GM18909 (cell line): ENCODE results near the gene ULK1.
"Not testable (repeated sequence)": the region's sequence is repeated elsewhere in the genome, so short reads cannot be mapped to it uniquely, and the experiment has no call there.

Source experiments
- ATAC-seq: cut with Tn5 transposase; IDR thresholded peaks from one replicate; pipeline ENCODE4 v1.9.1; 2021; ENCODE audit warnings: mild to moderate bottlenecking; ENCODE audit not compliant: unreplicated experiment, poor library complexity

ULK1 gene

GRCh38 chr12:131861261-131862083, 33.0 kb upstream of the ULK1 start:
- ATAC-seq = no peak

DNA sequence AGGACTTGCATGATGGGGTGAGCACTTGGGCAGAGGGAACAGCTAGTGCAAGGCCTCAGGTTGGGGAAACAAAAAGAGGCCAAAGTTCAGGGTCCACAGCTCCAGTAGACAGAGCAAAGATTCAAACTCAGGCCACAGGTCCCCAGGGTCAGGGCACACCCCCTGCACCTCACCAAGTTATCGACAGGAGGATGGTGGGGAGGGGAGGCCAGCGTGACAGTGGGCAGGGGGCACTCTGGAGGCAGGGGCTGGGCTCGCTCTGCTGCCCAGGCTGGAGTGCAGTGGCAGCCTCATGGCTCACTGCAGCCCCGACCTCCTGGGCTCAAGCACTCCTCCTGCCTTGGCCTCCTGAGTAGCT, 32.4 kb upstream of the ULK1 start:
- no peak for ATAC-seq

- ATAC-seq = no peak
These were observed 31.8 kb upstream of the ULK1 start for GRCh38 chr12:131862600-131862993.

GRCh38 chr12:131862994-131863710, 31.3 kb upstream of the ULK1 start:
- no peak for ATAC-seq

DNA sequence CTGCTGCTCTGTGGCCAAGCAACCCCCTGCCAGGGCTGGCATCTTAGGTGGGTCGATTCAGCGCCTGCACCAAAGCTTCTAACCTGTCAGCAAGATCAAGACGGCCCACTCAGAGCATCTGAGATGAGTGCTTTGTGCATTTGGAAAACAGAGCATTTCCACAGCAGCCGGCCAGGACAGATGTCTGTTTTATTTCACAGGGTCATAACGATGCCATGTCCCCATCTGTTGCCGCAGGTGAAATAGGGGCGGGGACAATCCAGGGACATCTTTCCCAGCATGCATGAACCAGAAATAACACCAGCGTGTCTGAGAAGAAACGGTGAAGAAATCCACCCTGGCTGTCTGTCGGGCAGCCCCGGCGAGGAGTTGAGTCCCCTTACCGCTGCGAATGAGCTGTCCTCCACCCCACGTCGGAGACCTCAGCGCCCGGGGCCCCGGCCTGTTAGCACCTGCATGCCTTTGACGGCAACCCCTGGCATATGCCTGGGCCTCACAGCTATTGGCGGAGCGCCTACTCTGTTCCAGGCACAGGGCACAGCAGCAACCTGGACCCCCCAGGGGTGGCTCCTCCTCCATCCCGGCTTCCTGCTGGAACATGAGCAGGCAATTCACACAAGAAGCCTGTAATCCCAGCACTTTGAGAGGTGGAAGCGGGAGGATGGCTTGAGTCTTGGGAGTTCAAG, 30.6 kb upstream of the ULK1 start:
- no peak for ATAC-seq

- ATAC-seq = no peak
These were observed 30.0 kb upstream of the ULK1 start for GRCh38 chr12:131864469-131864868.

DNA sequence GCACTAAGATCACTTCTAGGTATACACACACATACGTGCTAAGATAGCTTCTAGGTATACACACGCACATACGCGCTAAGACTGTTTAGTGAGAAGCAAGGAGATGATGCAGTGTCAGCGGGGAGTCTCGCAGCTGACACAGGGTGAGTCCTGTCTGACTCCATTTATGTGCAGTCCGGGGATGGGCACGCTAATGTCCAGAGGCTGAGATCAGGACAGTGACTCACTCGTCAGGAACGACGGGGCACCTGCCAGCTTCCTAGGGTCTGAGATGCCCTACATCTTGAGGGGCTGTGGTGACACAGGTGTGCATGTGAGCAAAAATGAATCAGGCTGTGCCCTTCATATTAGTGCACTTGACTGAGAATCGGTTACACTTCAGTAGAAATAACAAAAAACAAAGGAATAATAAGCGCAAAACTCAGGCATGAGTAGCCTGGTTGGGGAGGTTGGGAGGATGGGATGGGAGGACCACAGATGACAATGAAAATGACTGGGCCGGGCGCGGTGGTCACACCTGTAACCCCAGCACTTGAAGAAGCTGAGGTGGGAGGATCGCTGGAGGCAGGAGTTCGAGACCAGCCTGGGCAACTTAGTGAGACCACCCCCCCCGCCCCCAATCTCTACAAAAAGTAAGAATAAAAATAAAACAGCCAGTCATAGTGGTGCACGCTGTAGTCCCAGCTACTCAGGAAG, 29.1 kb upstream of the ULK1 start:
- ATAC-seq = no peak

GRCh38 chr12:131867471-131867870, 27.0 kb upstream of the ULK1 start:
- ATAC-seq = no peak

GRCh38 chr12:131867891-131868675, 26.3 kb upstream of the ULK1 start:
- ATAC-seq = no peak

- ATAC-seq = no peak
These were observed 24.5 kb upstream of the ULK1 start for GRCh38 chr12:131869871-131870418.

GRCh38 chr12:131871677-131872076, 22.7 kb upstream of the ULK1 start:
- ATAC-seq = no peak

DNA sequence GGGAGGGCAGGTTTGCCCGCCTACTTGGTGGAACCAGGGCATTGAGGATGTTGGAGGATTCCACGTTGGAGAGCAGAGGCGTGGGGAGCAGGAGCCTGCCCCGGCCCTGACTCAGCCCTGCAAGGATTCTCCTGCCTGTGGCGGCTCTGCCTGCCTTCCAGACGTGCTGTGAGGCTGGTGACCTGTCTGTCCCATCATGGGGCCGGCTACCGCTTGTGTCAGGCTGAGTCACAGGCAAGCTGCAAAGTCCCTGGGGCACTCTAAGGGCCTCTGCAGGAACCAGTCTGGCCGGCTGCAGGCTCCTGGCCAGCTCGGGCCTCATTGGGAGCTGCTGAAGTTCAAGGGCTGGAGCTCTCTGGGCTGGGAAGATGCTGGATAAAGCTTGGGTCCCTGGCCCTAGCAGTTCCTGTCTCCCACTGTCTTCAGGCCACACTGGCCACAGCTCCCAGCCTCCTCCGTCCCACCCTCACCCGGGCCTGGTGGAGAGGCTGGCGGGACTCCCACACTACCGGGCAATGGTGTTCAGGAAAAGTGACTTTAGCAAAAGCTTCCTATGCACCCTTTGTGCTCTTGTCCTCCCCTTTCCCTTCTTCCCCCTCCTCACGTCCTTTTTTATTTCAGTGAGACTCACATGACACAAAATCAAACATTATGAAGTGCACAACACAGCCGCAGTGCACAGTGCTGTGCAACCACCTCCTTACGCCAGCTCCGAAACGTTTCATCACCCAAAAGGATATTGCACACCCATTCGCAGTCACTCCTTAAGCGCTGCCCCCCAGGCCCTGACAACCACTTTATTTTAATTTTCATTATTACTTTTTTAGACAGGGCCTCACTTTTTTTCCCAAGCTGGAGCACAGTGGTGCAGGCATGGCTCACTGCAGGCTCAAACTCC, 22.0 kb upstream of the ULK1 start:
- no peak for ATAC-seq

DNA sequence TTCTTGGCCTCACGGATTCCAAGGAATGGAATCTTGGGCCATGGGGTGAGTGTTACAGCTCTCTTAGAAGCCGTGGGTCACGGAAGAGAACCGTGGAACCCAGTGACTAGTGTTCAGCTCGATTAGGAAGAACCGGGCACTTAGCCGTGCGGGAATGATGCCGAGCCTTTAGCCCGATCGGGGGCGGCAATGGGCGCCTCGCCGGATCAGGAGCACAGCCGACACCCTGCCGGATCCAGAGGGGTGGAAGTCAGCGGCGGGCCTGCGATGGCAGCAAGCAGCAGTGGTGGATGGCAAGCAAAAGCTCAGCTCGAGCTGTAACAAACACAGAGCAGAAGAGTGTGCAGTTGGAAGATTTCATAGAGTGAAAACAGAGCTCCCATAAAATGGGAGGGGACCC, 21.1 kb upstream of the ULK1 start:
- ATAC-seq = no peak

DNA sequence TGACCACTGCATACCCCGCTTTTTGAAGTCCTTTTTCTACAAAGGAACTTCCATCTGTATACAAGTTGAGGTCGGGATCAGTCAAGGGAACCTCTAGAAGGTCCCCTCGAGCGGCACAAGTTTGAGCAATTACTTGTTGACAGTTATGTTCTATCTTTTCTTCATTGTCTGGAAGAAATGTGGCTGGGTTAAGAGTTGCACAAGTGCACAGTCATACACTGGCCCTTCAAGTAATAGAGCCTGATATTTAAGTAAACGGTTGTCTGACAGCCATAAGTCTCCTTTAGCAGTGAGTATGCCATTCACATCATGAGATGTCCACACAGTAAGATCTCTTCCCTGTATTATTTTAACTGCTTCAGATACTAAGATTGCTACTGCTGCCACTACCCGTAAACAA, 19.4 kb upstream of the ULK1 start:
- not testable (repeated sequence) for ATAC-seq

GRCh38 chr12:131877216-131877615, 17.2 kb upstream of the ULK1 start:
- not testable (repeated sequence) for ATAC-seq

DNA sequence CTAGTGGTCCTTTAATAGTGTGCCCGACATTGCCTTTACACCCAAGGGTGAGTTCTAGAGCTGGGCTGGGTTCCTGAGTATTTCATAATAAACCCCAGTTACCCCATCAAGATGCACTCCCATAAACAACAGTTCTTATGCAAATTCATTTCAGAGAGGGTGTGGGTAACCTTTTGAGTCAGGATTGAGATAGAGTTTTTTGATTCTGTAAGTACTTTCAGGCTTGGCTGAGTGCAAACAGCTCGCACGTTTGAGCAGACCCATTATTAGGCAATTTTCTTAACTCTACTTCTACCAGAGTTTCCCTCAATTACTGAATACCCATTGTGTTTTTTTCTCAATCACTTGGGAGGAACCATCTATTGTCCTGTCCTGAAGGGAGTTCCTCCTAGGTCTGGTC, 16.0 kb upstream of the ULK1 start:
- not testable (repeated sequence) for ATAC-seq

GRCh38 chr12:131882804-131883520, 11.5 kb upstream of the ULK1 start:
- ATAC-seq = no peak

DNA sequence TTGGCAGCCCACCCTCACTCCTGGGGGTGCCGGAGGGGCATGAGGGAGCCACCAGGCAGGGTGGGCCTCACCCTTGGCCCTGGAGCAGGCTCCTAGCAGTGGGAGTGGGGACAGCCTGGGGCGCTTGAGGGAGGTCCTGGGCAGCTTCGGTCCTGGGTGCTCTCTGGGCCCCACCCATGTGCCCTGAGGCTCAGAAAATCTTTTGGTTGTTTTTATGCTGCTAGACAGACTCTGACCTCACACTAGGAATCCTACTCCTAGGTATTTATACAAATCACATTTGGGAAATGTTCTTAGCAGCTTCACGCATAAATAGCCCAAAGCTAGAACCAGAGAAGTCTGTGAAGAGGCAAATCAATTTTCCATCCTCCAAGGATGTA, 10.9 kb upstream of the ULK1 start:
- ATAC-seq = no peak
